ENCODE results near the gene ZNF580.

GRCh38 chr19:55684946-55685681 lies 44.3 kb downstream of the ZNF580 start:
- TF ChIP-seq, protein P1, sequence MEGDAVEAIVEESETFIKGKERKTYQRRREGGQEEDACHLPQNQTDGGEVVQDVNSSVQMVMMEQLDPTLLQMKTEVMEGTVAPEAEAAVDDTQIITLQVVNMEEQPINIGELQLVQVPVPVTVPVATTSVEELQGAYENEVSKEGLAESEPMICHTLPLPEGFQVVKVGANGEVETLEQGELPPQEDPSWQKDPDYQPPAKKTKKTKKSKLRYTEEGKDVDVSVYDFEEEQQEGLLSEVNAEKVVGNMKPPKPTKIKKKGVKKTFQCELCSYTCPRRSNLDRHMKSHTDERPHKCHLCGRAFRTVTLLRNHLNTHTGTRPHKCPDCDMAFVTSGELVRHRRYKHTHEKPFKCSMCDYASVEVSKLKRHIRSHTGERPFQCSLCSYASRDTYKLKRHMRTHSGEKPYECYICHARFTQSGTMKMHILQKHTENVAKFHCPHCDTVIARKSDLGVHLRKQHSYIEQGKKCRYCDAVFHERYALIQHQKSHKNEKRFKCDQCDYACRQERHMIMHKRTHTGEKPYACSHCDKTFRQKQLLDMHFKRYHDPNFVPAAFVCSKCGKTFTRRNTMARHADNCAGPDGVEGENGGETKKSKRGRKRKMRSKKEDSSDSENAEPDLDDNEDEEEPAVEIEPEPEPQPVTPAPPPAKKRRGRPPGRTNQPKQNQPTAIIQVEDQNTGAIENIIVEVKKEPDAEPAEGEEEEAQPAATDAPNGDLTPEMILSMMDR (IDR thresholded peaks at IDR 0.05), result no peak
- TF ChIP-seq POLR2AphosphoS5 (IDR thresholded peaks at IDR 0.05), result no peak
- no peak for TF ChIP-seq POLR2A (IDR thresholded peaks at IDR 0.05)

All from prostate gland (tissue), 2 donors.